GM23338 (cell line): ENCODE data around the gene CHST11. TPM values are rescaled to one million over a fixed set of nuclear protein-coding genes. Genes with fewer than 3 reads are reported as not detected.

Experiments used
- ATAC-seq: fragments of 200-7000 bp; cut with Tn5 transposase; 3 replicates; pipeline ENCODE4 v1.9.1; 2020
- DNase-seq: peaks from one replicate; pipeline ENCODE4 v3.0.0-alpha.2; 2015; ENCODE audit warnings: low spot score
- H2AFZ ChIP-seq: fragments of 200-600 bp; sonication (generic); 2 replicates; pipeline ENCODE4 v1.8.0; 2016; ENCODE audit warnings: antibody characterized with exemption, mild to moderate bottlenecking, moderate library complexity
- H3F3A ChIP-seq: fragments of 200-600 bp; sonication (generic); replicated peaks from 2 replicates; pipeline ENCODE4 v1.8.0; 2017; ENCODE audit warnings: antibody characterized with exemption, mixed run types, low read depth
- H3K27ac ChIP-seq: fragments of 200-600 bp; sonication (generic); 2 replicates; pipeline ENCODE4 v1.6.1; 2016; ENCODE audit warnings: low read depth
- H3K27me3 ChIP-seq: fragments of 200-600 bp; sonication (generic); 2 replicates; pipeline ENCODE4 v1.8.0; 2016; ENCODE audit warnings: mild to moderate bottlenecking, mixed run types, moderate library complexity; ENCODE audit not compliant: insufficient read depth
- H3K36me3 ChIP-seq: fragments of 200-600 bp; sonication (generic); 2 replicates; pipeline ENCODE4 v1.8.0; 2016; ENCODE audit warnings: mild to moderate bottlenecking; ENCODE audit not compliant: insufficient read depth
- H3K4me1 ChIP-seq: fragments of 200-600 bp; sonication (generic); 2 replicates; pipeline ENCODE4 v1.8.0; 2016; ENCODE audit warnings: mild to moderate bottlenecking, moderate library complexity; ENCODE audit not compliant: insufficient read depth
- H3K4me2 ChIP-seq: fragments of 200-600 bp; sonication (generic); 2 replicates; pipeline ENCODE4 v1.7.1; 2017; ENCODE audit warnings: mixed run types
- H3K4me3 ChIP-seq: fragments of 200-600 bp; sonication (generic); 2 replicates; pipeline ENCODE4 v1.6.1; 2016; ENCODE audit warnings: mixed run types
- H3K79me2 ChIP-seq: fragments of 200-600 bp; sonication (generic); replicated peaks from 2 replicates; pipeline ENCODE4 v1.8.0; 2017; ENCODE audit warnings: mild to moderate bottlenecking; ENCODE audit not compliant: insufficient read depth
- H3K9me2 ChIP-seq: fragments of 200-600 bp; sonication (generic); 2 replicates; pipeline ENCODE4 v1.8.0; 2017; ENCODE audit not compliant: insufficient read depth
- H4K20me1 ChIP-seq: fragments of 200-600 bp; sonication (generic); replicated peaks from 2 replicates; pipeline ENCODE4 v1.8.0; 2017; ENCODE audit warnings: mild to moderate bottlenecking; ENCODE audit not compliant: insufficient read depth
- H3K27ac Mint-ChIP-seq: 2 replicates; pipeline ENCODE4 v1.8.0; 2020; ENCODE audit warnings: inconsistent platforms, mild to moderate bottlenecking, moderate library complexity, mixed read lengths
- H3K27me3 Mint-ChIP-seq: 3 replicates; pipeline ENCODE4 v1.8.0; 2022; ENCODE audit warnings: low read depth, mild to moderate bottlenecking, moderate library complexity, mixed read lengths, inconsistent platforms; ENCODE audit not compliant: insufficient read depth, poor library complexity
- H3K36me3 Mint-ChIP-seq: 3 replicates; pipeline ENCODE4 v1.8.0; 2021; ENCODE audit warnings: low read depth, mild to moderate bottlenecking, inconsistent platforms, moderate library complexity, mixed read lengths
- H3K4me1 Mint-ChIP-seq: 3 replicates; pipeline ENCODE4 v1.8.0; 2020; ENCODE audit warnings: mild to moderate bottlenecking, inconsistent platforms, mixed read lengths
- H3K4me3 Mint-ChIP-seq: 3 replicates; pipeline ENCODE4 v1.8.0; 2021; ENCODE audit warnings: moderate library complexity, mild to moderate bottlenecking, inconsistent platforms, mixed read lengths
- H3K9me3 Mint-ChIP-seq: 3 replicates; pipeline ENCODE4 v1.8.0; 2020; ENCODE audit warnings: moderate library complexity, mild to moderate bottlenecking, inconsistent platforms, mixed read lengths
- CREB1 ChIP-seq: fragments of 250-450 bp; sonication (Bioruptor Pico); IDR thresholded peaks from 2 replicates; pipeline ENCODE4 v1.5.0; 2020; ENCODE audit warnings: low read depth, mild to moderate bottlenecking, moderate library complexity
- EZH2 ChIP-seq: fragments of 200-600 bp; sonication (generic); IDR thresholded peaks from one replicate; pipeline ENCODE4 v1.8.0; 2017; ENCODE audit warnings: antibody characterized with exemption, mild to moderate bottlenecking, low read depth; ENCODE audit not compliant: unreplicated experiment
- EZH2phosphoT487 ChIP-seq: fragments of 200-600 bp; sonication (generic); IDR thresholded peaks from one replicate; pipeline ENCODE4 v1.8.1; 2018; ENCODE audit warnings: antibody characterized with exemption; ENCODE audit not compliant: unreplicated experiment
- JUNB ChIP-seq: IDR thresholded peaks from one replicate; pipeline ENCODE4 v1.6.1; 2016; ENCODE audit warnings: antibody characterized with exemption; ENCODE audit not compliant: unreplicated experiment
- NANOG ChIP-seq: IDR thresholded peaks from 2 replicates; pipeline ENCODE4 v1.6.1; 2016; ENCODE audit warnings: antibody characterized with exemption, borderline replicate concordance
- POLR2AphosphoS5 ChIP-seq: IDR thresholded peaks from 2 replicates; pipeline ENCODE4 v1.6.1; 2016; ENCODE audit warnings: antibody characterized with exemption, low read depth
- STAT1 ChIP-seq: IDR thresholded peaks from one replicate; pipeline ENCODE4 v1.6.1; 2016; ENCODE audit warnings: antibody characterized with exemption; ENCODE audit not compliant: unreplicated experiment
- ZNF114 ChIP-seq: fragments of 250-450 bp; sonication (Bioruptor Pico); IDR thresholded peaks from 2 replicates; pipeline ENCODE4 v1.5.0; 2020; ENCODE audit warnings: mild to moderate bottlenecking, moderate library complexity
- ZNF331 ChIP-seq: fragments of 250-450 bp; sonication (Bioruptor Pico); IDR thresholded peaks from 2 replicates; pipeline ENCODE4 v1.5.0; 2020; ENCODE audit warnings: low read depth, mild to moderate bottlenecking, moderate library complexity
- polyA plus RNA-seq: library from polyadenylated mRNA; unstranded; fragments of >200 nt; fragmentation: Nextera tagmentation; extraction: Ambion mirVana; gene quantifications from 2 replicates; pipeline ENCODE4 v1.2.1, GENCODE V29; 2016
- total RNA-seq: library from RNA; depleted of rRNA; stranded (reverse); fragments of >200 nt; shearing (Covaris generic); gene quantifications from 2 replicates; pipeline ENCODE4 v1.2.3, GENCODE V29; 2014
- TF ChIP-seq, protein P1 (sequence below): fragments of 250-450 bp; sonication (Bioruptor Pico); IDR thresholded peaks from 2 replicates; pipeline ENCODE4 v1.5.0; 2020; ENCODE audit warnings: mild to moderate bottlenecking, moderate library complexity
- TF ChIP-seq, protein P2 (sequence below), 2 experiments: fragments of 200-600 bp in 1 of 2; sonication (generic) in 1 of 2; conservative IDR thresholded peaks; 2 replicates each; pipeline versions ENCODE4 v1.5.1 to v1.6.1; 2016 to 2017; ENCODE audit warnings: antibody characterized with exemption in 2 of 2, low read depth in 2 of 2, mild to moderate bottlenecking in 2 of 2, moderate library complexity in 1 of 2
- TF ChIP-seq, protein P3 (sequence below): IDR thresholded peaks from one replicate; pipeline ENCODE4 v1.6.1; 2018; ENCODE audit warnings: antibody characterized with exemption; ENCODE audit not compliant: unreplicated experiment
- TF ChIP-seq, protein P4 (sequence below): IDR thresholded peaks from 2 replicates; pipeline ENCODE4 v1.6.1; 2016; ENCODE audit warnings: antibody characterized with exemption

Gene CHST11
- total and polyA plus RNA-seq, 2 experiments from 2014 or later: 7.7 to 25.7 TPM

DNA sequence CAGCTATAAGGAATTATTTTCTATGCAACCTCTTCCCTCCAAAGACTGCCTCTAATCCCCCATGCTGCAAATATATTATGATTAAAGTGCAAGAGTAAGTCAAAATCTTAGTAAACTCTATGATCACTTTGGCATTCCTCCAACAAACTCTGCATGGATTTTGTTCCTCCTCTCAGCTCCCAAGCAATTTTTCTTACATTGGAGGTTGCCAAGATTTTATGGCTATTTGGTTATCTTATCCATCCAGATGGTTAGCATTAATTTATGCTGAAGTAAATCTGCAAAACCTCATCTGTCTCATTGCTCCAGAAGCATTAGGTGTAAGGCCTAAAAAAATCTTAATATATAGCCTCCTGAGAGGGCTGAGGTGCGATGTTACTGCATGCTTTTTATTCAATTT lies 228.1 kb downstream of the CHST11 start:
- H3K79me2 ChIP-seq: no peaks in the 10 kb centered on the region
- Mint-ChIP-seq H3K4me3 (no peak overlapping the region), H3K27me3 (peaks cover 2% of the 10 kb centered on the region), H3K9me3 (no peaks in the 10 kb centered on the region), H3K4me1 (no peaks in the 10 kb centered on the region), H3K36me3 (no peaks in the 10 kb centered on the region; the same call in 2 of the 3 replicates), H3K27ac (no peak overlapping the region)
- no peak overlapping the region for H3K27ac ChIP-seq
- DNase-seq (no peak), ATAC-seq (no peak)
- H3K4me1 ChIP-seq: no peaks in the 10 kb centered on the region
- H3K9me2 ChIP-seq: no peaks in the 10 kb centered on the region
- H3K4me3 ChIP-seq: no peak overlapping the region
- no peak overlapping the region for H3K4me2 ChIP-seq
- no peak for TF ChIP-seq EZH2phosphoT487
- TF ChIP-seq, protein P1, sequence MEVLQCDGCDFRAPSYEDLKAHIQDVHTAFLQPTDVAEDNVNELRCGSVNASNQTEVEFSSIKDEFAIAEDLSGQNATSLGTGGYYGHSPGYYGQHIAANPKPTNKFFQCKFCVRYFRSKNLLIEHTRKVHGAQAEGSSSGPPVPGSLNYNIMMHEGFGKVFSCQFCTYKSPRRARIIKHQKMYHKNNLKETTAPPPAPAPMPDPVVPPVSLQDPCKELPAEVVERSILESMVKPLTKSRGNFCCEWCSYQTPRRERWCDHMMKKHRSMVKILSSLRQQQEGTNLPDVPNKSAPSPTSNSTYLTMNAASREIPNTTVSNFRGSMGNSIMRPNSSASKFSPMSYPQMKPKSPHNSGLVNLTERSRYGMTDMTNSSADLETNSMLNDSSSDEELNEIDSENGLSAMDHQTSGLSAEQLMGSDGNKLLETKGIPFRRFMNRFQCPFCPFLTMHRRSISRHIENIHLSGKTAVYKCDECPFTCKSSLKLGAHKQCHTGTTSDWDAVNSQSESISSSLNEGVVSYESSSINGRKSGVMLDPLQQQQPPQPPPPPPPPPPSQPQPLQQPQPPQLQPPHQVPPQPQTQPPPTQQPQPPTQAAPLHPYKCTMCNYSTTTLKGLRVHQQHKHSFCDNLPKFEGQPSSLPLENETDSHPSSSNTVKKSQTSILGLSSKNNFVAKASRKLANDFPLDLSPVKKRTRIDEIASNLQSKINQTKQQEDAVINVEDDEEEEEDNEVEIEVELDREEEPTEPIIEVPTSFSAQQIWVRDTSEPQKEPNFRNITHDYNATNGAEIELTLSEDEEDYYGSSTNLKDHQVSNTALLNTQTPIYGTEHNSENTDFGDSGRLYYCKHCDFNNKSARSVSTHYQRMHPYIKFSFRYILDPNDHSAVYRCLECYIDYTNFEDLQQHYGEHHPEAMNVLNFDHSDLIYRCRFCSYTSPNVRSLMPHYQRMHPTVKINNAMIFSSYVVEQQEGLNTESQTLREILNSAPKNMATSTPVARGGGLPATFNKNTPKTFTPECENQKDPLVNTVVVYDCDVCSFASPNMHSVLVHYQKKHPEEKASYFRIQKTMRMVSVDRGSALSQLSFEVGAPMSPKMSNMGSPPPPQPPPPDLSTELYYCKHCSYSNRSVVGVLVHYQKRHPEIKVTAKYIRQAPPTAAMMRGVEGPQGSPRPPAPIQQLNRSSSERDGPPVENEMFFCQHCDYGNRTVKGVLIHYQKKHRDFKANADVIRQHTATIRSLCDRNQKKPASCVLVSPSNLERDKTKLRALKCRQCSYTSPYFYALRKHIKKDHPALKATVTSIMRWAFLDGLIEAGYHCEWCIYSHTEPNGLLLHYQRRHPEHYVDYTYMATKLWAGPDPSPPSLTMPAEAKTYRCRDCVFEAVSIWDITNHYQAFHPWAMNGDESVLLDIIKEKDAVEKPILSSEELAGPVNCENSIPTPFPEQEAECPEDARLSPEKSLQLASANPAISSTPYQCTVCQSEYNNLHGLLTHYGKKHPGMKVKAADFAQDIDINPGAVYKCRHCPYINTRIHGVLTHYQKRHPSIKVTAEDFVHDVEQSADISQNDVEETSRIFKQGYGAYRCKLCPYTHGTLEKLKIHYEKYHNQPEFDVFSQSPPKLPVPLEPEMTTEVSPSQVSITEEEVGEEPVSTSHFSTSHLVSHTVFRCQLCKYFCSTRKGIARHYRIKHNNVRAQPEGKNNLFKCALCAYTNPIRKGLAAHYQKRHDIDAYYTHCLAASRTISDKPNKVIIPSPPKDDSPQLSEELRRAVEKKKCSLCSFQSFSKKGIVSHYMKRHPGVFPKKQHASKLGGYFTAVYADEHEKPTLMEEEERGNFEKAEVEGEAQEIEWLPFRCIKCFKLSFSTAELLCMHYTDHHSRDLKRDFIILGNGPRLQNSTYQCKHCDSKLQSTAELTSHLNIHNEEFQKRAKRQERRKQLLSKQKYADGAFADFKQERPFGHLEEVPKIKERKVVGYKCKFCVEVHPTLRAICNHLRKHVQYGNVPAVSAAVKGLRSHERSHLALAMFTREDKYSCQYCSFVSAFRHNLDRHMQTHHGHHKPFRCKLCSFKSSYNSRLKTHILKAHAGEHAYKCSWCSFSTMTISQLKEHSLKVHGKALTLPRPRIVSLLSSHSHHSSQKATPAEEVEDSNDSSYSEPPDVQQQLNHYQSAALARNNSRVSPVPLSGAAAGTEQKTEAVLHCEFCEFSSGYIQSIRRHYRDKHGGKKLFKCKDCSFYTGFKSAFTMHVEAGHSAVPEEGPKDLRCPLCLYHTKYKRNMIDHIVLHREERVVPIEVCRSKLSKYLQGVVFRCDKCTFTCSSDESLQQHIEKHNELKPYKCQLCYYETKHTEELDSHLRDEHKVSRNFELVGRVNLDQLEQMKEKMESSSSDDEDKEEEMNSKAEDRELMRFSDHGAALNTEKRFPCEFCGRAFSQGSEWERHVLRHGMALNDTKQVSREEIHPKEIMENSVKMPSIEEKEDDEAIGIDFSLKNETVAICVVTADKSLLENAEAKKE (CRISPR knock-in tag): no peak
- no peak for TF ChIP-seq JUNB
- TF ChIP-seq NANOG: no peak
- no peak for TF ChIP-seq EZH2
- TF ChIP-seq STAT1: no peak
- TF ChIP-seq, protein P2, sequence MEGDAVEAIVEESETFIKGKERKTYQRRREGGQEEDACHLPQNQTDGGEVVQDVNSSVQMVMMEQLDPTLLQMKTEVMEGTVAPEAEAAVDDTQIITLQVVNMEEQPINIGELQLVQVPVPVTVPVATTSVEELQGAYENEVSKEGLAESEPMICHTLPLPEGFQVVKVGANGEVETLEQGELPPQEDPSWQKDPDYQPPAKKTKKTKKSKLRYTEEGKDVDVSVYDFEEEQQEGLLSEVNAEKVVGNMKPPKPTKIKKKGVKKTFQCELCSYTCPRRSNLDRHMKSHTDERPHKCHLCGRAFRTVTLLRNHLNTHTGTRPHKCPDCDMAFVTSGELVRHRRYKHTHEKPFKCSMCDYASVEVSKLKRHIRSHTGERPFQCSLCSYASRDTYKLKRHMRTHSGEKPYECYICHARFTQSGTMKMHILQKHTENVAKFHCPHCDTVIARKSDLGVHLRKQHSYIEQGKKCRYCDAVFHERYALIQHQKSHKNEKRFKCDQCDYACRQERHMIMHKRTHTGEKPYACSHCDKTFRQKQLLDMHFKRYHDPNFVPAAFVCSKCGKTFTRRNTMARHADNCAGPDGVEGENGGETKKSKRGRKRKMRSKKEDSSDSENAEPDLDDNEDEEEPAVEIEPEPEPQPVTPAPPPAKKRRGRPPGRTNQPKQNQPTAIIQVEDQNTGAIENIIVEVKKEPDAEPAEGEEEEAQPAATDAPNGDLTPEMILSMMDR (conservative IDR thresholded peaks at IDR 0.05; ENCODE audit: low read depth in 2 of 2): no peak
- TF ChIP-seq CREB1 (CRISPR knock-in tag): no peak
- TF ChIP-seq, protein P3, sequence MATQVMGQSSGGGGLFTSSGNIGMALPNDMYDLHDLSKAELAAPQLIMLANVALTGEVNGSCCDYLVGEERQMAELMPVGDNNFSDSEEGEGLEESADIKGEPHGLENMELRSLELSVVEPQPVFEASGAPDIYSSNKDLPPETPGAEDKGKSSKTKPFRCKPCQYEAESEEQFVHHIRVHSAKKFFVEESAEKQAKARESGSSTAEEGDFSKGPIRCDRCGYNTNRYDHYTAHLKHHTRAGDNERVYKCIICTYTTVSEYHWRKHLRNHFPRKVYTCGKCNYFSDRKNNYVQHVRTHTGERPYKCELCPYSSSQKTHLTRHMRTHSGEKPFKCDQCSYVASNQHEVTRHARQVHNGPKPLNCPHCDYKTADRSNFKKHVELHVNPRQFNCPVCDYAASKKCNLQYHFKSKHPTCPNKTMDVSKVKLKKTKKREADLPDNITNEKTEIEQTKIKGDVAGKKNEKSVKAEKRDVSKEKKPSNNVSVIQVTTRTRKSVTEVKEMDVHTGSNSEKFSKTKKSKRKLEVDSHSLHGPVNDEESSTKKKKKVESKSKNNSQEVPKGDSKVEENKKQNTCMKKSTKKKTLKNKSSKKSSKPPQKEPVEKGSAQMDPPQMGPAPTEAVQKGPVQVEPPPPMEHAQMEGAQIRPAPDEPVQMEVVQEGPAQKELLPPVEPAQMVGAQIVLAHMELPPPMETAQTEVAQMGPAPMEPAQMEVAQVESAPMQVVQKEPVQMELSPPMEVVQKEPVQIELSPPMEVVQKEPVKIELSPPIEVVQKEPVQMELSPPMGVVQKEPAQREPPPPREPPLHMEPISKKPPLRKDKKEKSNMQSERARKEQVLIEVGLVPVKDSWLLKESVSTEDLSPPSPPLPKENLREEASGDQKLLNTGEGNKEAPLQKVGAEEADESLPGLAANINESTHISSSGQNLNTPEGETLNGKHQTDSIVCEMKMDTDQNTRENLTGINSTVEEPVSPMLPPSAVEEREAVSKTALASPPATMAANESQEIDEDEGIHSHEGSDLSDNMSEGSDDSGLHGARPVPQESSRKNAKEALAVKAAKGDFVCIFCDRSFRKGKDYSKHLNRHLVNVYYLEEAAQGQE: no peak
- TF ChIP-seq, protein P4, sequence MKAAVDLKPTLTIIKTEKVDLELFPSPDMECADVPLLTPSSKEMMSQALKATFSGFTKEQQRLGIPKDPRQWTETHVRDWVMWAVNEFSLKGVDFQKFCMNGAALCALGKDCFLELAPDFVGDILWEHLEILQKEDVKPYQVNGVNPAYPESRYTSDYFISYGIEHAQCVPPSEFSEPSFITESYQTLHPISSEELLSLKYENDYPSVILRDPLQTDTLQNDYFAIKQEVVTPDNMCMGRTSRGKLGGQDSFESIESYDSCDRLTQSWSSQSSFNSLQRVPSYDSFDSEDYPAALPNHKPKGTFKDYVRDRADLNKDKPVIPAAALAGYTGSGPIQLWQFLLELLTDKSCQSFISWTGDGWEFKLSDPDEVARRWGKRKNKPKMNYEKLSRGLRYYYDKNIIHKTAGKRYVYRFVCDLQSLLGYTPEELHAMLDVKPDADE: no peak
- TF ChIP-seq ZNF114: no peak
- no peak for TF ChIP-seq POLR2AphosphoS5
- TF ChIP-seq ZNF331 (CRISPR knock-in tag): no peak
- no peaks in the 10 kb centered on the region; the same call in 1 of the 2 replicates for H4K20me1 ChIP-seq
- H2AFZ ChIP-seq: no peak overlapping the region
- no peaks in the 10 kb centered on the region for H3K36me3 ChIP-seq
- no peaks in the 10 kb centered on the region for H3F3A ChIP-seq
- H3K27me3 ChIP-seq: no peaks in the 10 kb centered on the region
